ENCODE data around the gene CDK14.

The CDK14 gene

GRCh38 chr7:90999989-91000979, 404.2 kb downstream of the CDK14 start:
- no peak for DNase-seq
- H3K4me1 ChIP-seq = no peaks in the 10 kb centered on the region
- H3K9me3 ChIP-seq = no peaks in the 10 kb centered on the region; the same call in 1 of the 2 replicates
- H3K4me3 ChIP-seq (ENCODE audit: low read depth, low read length) = no peak overlapping the region
- no peaks in the 10 kb centered on the region for H3K27me3 ChIP-seq
- no peak for TF ChIP-seq CTCF (IDR thresholded peaks at IDR 0.05; ENCODE audit: low read depth, low read length)
- no peaks in the 10 kb centered on the region for H3K36me3 ChIP-seq

- TF ChIP-seq CTCF (IDR thresholded peaks at IDR 0.05; ENCODE audit: low read depth, low read length) = no peak
- Histone ChIP-seq H3K4me1 (no peaks in the 10 kb centered on the region), H3K4me3 (ENCODE audit: low read depth, low read length) (no peak overlapping the region), H3K27me3 (no peaks in the 10 kb centered on the region), H3K36me3 (no peaks in the 10 kb centered on the region), H3K9me3 (no peaks in the 10 kb centered on the region)
- no peak for DNase-seq
These were observed 408.9 kb downstream of the CDK14 start for GRCh38 chr7:91005024-91005423.

GRCh38 chr7:91005841-91006240, 409.7 kb downstream of the CDK14 start:
- DNase-seq = no peak
- Histone ChIP-seq H3K36me3 (no peaks in the 10 kb centered on the region), H3K27me3 (no peaks in the 10 kb centered on the region), H3K4me3 (ENCODE audit: low read depth, low read length) (no peak overlapping the region), H3K9me3 (no peaks in the 10 kb centered on the region), H3K4me1 (no peaks in the 10 kb centered on the region)
- TF ChIP-seq CTCF (IDR thresholded peaks at IDR 0.05; ENCODE audit: low read depth, low read length) = no peak

- Histone ChIP-seq H3K27me3 (no peaks in the 10 kb centered on the region), H3K4me1 (no peaks in the 10 kb centered on the region), H3K9me3 (no peaks in the 10 kb centered on the region), H3K36me3 (no peaks in the 10 kb centered on the region), H3K4me3 (ENCODE audit: low read depth, low read length) (no peak overlapping the region)
- TF ChIP-seq CTCF (IDR thresholded peaks at IDR 0.05; ENCODE audit: low read depth, low read length) = no peak
- DNase-seq = no peak
These were observed 411.2 kb downstream of the CDK14 start for GRCh38 chr7:91007371-91007770.

GRCh38 chr7:91013078-91013477, 417.0 kb downstream of the CDK14 start:
- no peak overlapping the region for H3K4me3 ChIP-seq (ENCODE audit: low read depth, low read length)
- no peak for TF ChIP-seq CTCF (IDR thresholded peaks at IDR 0.05; ENCODE audit: low read depth, low read length)
- H3K9me3 ChIP-seq = no peaks in the 10 kb centered on the region
- H3K27me3 ChIP-seq = no peaks in the 10 kb centered on the region
- DNase-seq = no peak
- H3K36me3 ChIP-seq = no peaks in the 10 kb centered on the region
- H3K4me1 ChIP-seq = no peaks in the 10 kb centered on the region

Data from BE2C (cell line).